Breast epithelium (tissue), 3 donors: ENCODE results near the gene TSPEAR.

Source experiments
- CTCF ChIP-seq, 3 donors: fragments of 450-650 bp; IDR thresholded peaks; one replicate each; pipeline ENCODE4 v1.5.1; 2016 to 2017; ENCODE audit warnings: antibody characterized with exemption in 3 of 3, mild to moderate bottlenecking in 3 of 3, moderate library complexity in 3 of 3
- POLR2A ChIP-seq: fragments of 450-650 bp; IDR thresholded peaks from one replicate; pipeline ENCODE4 v1.6.1; 2016; ENCODE audit warnings: antibody characterized with exemption, mild to moderate bottlenecking, moderate library complexity
- POLR2AphosphoS5 ChIP-seq, 3 donors: sonication (generic); formaldehyde crosslinking; IDR thresholded peaks; one replicate each; pipeline ENCODE4 v1.6.1; 2017; ENCODE audit warnings: antibody characterized with exemption in 3 of 3

GRCh38 chr21:44507673-44508425, 203.5 kb downstream of the TSPEAR start:
- TF ChIP-seq POLR2A (no peak), CTCF (IDR thresholded peaks at IDR 0.05) (no peak), POLR2AphosphoS5 (IDR thresholded peaks at IDR 0.05) (no peak)
